HepG2 (cell line): Measurements from ENCODE around the gene ENG. TPM values are rescaled to one million over a fixed set of nuclear protein-coding genes. Genes with fewer than 3 reads are reported as not detected.

Experiments used
- HMGXB3 ChIP-seq: sonication (generic); formaldehyde crosslinking; IDR thresholded peaks from 2 replicates; pipeline ENCODE4 v1.4.0; 2020; ENCODE audit warnings: missing genetic modification reagents, borderline replicate concordance
- IKZF4 ChIP-seq: sonication (generic); formaldehyde crosslinking; IDR thresholded peaks from 2 replicates; pipeline ENCODE4 v1.5.1; 2020; ENCODE audit warnings: borderline replicate concordance, mild to moderate bottlenecking, low read depth, missing genetic modification reagents; ENCODE audit errors: not compliant biosample characterization
- IRX3 ChIP-seq: sonication (generic); formaldehyde crosslinking; IDR thresholded peaks from 2 replicates; pipeline ENCODE4 v1.8.1; 2023; ENCODE audit warnings: mild to moderate bottlenecking, low read depth, missing genetic modification reagents, borderline replicate concordance
- MIER3 ChIP-seq: IDR thresholded peaks from 2 replicates; pipeline ENCODE4 v1.6.1; 2016; ENCODE audit warnings: missing compliant biosample characterization, borderline replicate concordance
- PHF5A ChIP-seq: IDR thresholded peaks from one replicate; pipeline ENCODE4 v1.6.1; 2018; ENCODE audit warnings: low read depth, missing genetic modification reagents; ENCODE audit not compliant: unreplicated experiment
- RXRA ChIP-seq: sonication (generic); formaldehyde crosslinking; IDR thresholded peaks from 2 replicates; pipeline ENCODE4 v1.5.1; 2020; ENCODE audit warnings: missing genetic modification reagents
- SRF ChIP-seq: IDR thresholded peaks from 2 replicates; pipeline ENCODE4 v1.6.1; 2011; ENCODE audit warnings: mild to moderate bottlenecking, low read depth, low read length, moderate library complexity
- ZNF138 ChIP-seq: sonication (generic); formaldehyde crosslinking; IDR thresholded peaks from 2 replicates; pipeline ENCODE4 v1.5.0; 2020; ENCODE audit warnings: mild to moderate bottlenecking, low read depth, missing genetic modification reagents
- ZNF230 ChIP-seq: sonication (generic); formaldehyde crosslinking; IDR thresholded peaks from 2 replicates; pipeline ENCODE4 v1.4.0; 2020; ENCODE audit warnings: mild to moderate bottlenecking, missing genetic modification reagents
- ZNF350 ChIP-seq: sonication (generic); formaldehyde crosslinking; IDR thresholded peaks from 2 replicates; pipeline ENCODE4 v1.4.0; 2020; ENCODE audit warnings: mild to moderate bottlenecking, low read depth, missing genetic modification reagents, borderline replicate concordance
- ZNF432 ChIP-seq: sonication (generic); formaldehyde crosslinking; IDR thresholded peaks from 2 replicates; pipeline ENCODE4 v1.5.0; 2020; ENCODE audit warnings: missing genetic modification reagents, mild to moderate bottlenecking, borderline replicate concordance
- ZNF501 ChIP-seq: sonication (generic); formaldehyde crosslinking; IDR thresholded peaks from 2 replicates; pipeline ENCODE4 v1.5.1; 2020; ENCODE audit warnings: mild to moderate bottlenecking, moderate library complexity, missing genetic modification reagents
- ZNF547 ChIP-seq: sonication (generic); formaldehyde crosslinking; IDR thresholded peaks from 2 replicates; pipeline ENCODE4 v1.5.1; 2020; ENCODE audit warnings: mild to moderate bottlenecking, missing genetic modification reagents
- ZNF570 ChIP-seq: sonication (generic); formaldehyde crosslinking; IDR thresholded peaks from 2 replicates; pipeline ENCODE4 v1.4.0; 2020; ENCODE audit warnings: mild to moderate bottlenecking, missing genetic modification reagents, borderline replicate concordance
- ZNF629 ChIP-seq: sonication (generic); formaldehyde crosslinking; conservative IDR thresholded peaks from 2 replicates; pipeline ENCODE4 v1.5.0; 2020; ENCODE audit warnings: missing genetic modification reagents
- ZNF878 ChIP-seq: sonication (generic); formaldehyde crosslinking; IDR thresholded peaks from 2 replicates; pipeline ENCODE4 v1.8.1; 2023; ENCODE audit warnings: mild to moderate bottlenecking, missing genetic modification reagents, moderate library complexity
- polyA plus RNA-seq, 8 experiments: library from polyadenylated mRNA; depleted of rRNA in 3 of 8; stranded (reverse) in 7 of 8; unstranded in 1 of 8; fragments of >200 nt; fragmentation: Illumina TruSeq in 4 of 8; extraction: Trizol in 4 of 8; gene quantifications; 2 replicates each; pipeline versions ENCODE4 v1.2.1 to v1.2.3, GENCODE V29; 2011 to 2016; ENCODE audit warnings: low read depth in 4 of 8, missing spikeins in 1 of 8, mixed read lengths in 1 of 8; ENCODE audit not compliant: insufficient read depth in 1 of 8
- total RNA-seq, 5 experiments: library from RNA; depleted of rRNA; stranded (reverse); fragments of >200 nt; fragmentation: Illumina TruSeq; extraction: Trizol; gene quantifications; 2 replicates each; pipeline ENCODE4 v1.2.3, GENCODE V29; 2016; ENCODE audit warnings: low read depth in 1 of 5
- TF ChIP-seq, protein P1 (sequence below): sonication (generic); formaldehyde crosslinking; IDR thresholded peaks from 2 replicates; pipeline ENCODE4 v1.8.0; 2022; ENCODE audit warnings: missing genetic modification reagents, low read depth, mild to moderate bottlenecking, borderline replicate concordance
- TF ChIP-seq, protein P2 (sequence below): sonication (generic); formaldehyde crosslinking; IDR thresholded peaks from 2 replicates; pipeline ENCODE4 v1.9.0; 2021; ENCODE audit warnings: missing genetic modification reagents, borderline replicate concordance
- TF ChIP-seq, protein P3 (sequence below): sonication (generic); formaldehyde crosslinking; IDR thresholded peaks from 2 replicates; pipeline ENCODE4 v1.8.1; 2023; ENCODE audit warnings: mild to moderate bottlenecking, inconsistent platforms, moderate library complexity, missing genetic modification reagents, borderline replicate concordance

ENG gene
- total and polyA plus RNA-seq, 2 of the 13 experiments (the other 11 are each of a cell fraction or from before 2014, with no cell fraction given), result 0.02 to 1.1 TPM

GRCh38 chr9:127825319-127826051 lies 29.0 kb downstream of the ENG start (continued):
- TF ChIP-seq IKZF4 (CRISPR knock-in tag), result peak; percentile 21
- no peak for TF ChIP-seq ZNF230 (CRISPR knock-in tag)
- no peak for TF ChIP-seq IRX3
- TF ChIP-seq ZNF350, result 0 out of 2 replicates have a peak, but pooled peaks have one; percentile 30
- no peak for TF ChIP-seq ZNF432 (CRISPR knock-in tag)
- no peak for TF ChIP-seq HMGXB3 (CRISPR knock-in tag)
- no peak for TF ChIP-seq ZNF138 (CRISPR knock-in tag)
- TF ChIP-seq SRF, result no peak
- no peak for TF ChIP-seq ZNF501 (CRISPR knock-in tag)
- no peak for TF ChIP-seq ZNF547 (CRISPR knock-in tag)
- no peak for TF ChIP-seq ZNF878 (CRISPR knock-in tag)
- TF ChIP-seq, protein P1, sequence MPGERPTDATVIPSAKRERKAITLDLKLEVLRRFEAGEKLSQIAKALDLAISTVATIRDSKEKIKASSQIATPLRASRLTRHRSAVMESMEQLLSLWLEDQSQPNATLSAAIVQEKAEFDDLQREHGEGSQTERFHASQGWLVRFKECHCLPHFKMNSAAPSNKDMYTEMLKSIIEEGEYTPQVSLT, result no peak
- TF ChIP-seq, protein P2, sequence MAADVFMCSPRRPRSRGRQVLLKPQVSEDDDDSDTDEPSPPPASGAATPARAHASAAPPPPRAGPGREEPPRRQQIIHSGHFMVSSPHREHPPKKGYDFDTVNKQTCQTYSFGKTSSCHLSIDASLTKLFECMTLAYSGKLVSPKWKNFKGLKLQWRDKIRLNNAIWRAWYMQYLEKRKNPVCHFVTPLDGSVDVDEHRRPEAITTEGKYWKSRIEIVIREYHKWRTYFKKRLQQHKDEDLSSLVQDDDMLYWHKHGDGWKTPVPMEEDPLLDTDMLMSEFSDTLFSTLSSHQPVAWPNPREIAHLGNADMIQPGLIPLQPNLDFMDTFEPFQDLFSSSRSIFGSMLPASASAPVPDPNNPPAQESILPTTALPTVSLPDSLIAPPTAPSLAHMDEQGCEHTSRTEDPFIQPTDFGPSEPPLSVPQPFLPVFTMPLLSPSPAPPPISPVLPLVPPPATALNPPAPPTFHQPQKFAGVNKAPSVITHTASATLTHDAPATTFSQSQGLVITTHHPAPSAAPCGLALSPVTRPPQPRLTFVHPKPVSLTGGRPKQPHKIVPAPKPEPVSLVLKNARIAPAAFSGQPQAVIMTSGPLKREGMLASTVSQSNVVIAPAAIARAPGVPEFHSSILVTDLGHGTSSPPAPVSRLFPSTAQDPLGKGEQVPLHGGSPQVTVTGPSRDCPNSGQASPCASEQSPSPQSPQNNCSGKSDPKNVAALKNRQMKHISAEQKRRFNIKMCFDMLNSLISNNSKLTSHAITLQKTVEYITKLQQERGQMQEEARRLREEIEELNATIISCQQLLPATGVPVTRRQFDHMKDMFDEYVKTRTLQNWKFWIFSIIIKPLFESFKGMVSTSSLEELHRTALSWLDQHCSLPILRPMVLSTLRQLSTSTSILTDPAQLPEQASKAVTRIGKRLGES (CRISPR knock-in tag), result no peak
- TF ChIP-seq ZNF629 (CRISPR knock-in tag), result peak; percentile 45; the same call in 1 of the 2 replicates
- 0 out of 2 replicates have a peak, but pooled peaks have one; percentile 19 for TF ChIP-seq MIER3 (CRISPR knock-in tag)
- TF ChIP-seq RXRA (CRISPR knock-in tag), result peak; percentile 93
- TF ChIP-seq, protein P3, sequence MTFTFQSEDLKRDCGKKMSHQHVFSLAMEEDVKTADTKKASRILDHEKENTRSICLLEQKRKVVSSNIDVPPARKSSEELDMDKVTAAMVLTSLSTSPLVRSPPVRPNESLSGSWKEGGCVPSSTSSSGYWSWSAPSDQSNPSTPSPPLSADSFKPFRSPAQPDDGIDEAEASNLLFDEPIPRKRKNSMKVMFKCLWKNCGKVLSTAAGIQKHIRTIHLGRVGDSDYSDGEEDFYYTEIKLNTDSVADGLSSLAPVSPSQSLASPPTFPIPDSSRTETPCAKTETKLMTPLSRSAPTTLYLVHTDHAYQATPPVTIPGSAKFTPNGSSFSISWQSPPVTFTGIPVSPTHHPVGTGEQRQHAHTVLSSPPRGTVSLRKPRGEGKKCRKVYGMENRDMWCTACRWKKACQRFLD (CRISPR knock-in tag), result no peak
- TF ChIP-seq PHF5A (CRISPR knock-in tag), result no peak
- TF ChIP-seq ZNF570, result no peak
